ENCODE measurements around the gene DLX2. TPM values are rescaled to one million over a fixed set of nuclear protein-coding genes. Genes with fewer than 3 reads are reported as not detected.

The DLX2 gene
- total RNA-seq, 2 experiments from 2014 or later = not detected

DNA sequence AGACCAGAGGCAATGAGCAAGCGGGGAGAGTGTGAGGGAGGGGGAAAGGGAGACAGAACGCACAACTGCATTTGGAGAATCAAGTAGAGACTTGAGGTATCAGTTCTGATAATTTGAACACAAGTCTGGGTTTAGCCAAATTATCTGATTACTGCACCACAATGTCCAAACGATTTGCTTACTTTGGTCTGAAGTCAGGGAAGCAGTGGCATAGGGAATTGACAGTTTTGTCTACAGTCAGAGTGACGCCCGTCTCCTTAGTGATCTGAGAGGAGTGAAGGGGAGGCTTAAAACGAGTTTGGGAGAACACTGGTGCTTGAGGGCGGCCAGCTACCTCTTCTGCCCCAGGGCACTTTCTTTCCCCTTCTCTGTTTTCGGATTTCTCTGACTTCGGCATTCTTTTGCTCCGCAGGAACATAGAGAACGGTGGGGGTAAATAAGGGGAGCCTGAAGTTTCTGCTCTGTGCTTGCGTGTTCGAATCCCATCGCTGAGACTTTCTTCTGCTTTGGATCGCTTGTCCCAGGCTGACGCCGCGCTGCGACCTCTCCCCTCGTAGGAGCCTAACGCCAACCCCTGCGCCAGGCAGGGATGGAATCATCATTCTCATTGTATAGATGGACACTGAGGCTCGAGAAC lies 2.9 kb upstream of the DLX2 start:
- intact Hi-C loops (cut with DNase I, micrococcal nuclease) = loop anchor here (2.0 to 10.0 kb wide), 7 partner anchors 178 to 531 kb away; no protein-coding TSS in a partner anchor
- Mint-ChIP-seq H3K4me3 (peak overlapping the region; percentile 23), H3K27me3 (peaks cover 91% of the 10 kb centered on the region), H3K9me3 (no peaks in the 10 kb centered on the region), H3K27ac (no peak overlapping the region), H3K36me3 (ENCODE audit: low read depth) (no peaks in the 10 kb centered on the region), H3K4me1 (ENCODE audit: low read depth) (peaks cover 56% of the 10 kb centered on the region)
- H3K9me3 ChIP-seq (ENCODE audit: control insufficient read depth in 1 of 2, insufficient read depth in 1 of 2, low read length in 2 of 2) = peaks cover 0 to 67% of the 10 kb centered on the region in 2 experiments
- peaks cover 91 to 93% of the 10 kb centered on the region in 2 experiments for H3K27me3 ChIP-seq (ENCODE audit: control insufficient read depth in 1 of 2, insufficient read depth in 2 of 2, low read length in 2 of 2)
- no peak overlapping the region for H3K4me3 ChIP-seq (ENCODE audit: low read length)
- H3K27ac ChIP-seq (ENCODE audit: low read depth in 1 of 2, low read length in 2 of 2) = no peak overlapping the region
- ATAC-seq (ENCODE audit: poor library complexity) (no peak), DNase-seq (no peak)
- ChIA-PET POLR2A (interaction anchor here (0.6 to 1.6 kb wide), 2 partner anchors 18 to 405 kb away, joined by 3 to 4 read pairs; no protein-coding TSS in a partner anchor), CTCF (interaction anchor here (1.2 to 1.6 kb wide), 3 partner anchors 22 to 356 kb away, joined by 3 to 5 read pairs (median 4); no protein-coding TSS in a partner anchor)
- no peaks in the 10 kb centered on the region for H3K36me3 ChIP-seq (ENCODE audit: insufficient read depth, low read length)
- H3K4me1 ChIP-seq (ENCODE audit: insufficient read depth, low read length) = peaks cover 63% of the 10 kb centered on the region
- TF ChIP-seq, protein P1, sequence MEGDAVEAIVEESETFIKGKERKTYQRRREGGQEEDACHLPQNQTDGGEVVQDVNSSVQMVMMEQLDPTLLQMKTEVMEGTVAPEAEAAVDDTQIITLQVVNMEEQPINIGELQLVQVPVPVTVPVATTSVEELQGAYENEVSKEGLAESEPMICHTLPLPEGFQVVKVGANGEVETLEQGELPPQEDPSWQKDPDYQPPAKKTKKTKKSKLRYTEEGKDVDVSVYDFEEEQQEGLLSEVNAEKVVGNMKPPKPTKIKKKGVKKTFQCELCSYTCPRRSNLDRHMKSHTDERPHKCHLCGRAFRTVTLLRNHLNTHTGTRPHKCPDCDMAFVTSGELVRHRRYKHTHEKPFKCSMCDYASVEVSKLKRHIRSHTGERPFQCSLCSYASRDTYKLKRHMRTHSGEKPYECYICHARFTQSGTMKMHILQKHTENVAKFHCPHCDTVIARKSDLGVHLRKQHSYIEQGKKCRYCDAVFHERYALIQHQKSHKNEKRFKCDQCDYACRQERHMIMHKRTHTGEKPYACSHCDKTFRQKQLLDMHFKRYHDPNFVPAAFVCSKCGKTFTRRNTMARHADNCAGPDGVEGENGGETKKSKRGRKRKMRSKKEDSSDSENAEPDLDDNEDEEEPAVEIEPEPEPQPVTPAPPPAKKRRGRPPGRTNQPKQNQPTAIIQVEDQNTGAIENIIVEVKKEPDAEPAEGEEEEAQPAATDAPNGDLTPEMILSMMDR (IDR thresholded peaks at IDR 0.05) = no peak

DNA sequence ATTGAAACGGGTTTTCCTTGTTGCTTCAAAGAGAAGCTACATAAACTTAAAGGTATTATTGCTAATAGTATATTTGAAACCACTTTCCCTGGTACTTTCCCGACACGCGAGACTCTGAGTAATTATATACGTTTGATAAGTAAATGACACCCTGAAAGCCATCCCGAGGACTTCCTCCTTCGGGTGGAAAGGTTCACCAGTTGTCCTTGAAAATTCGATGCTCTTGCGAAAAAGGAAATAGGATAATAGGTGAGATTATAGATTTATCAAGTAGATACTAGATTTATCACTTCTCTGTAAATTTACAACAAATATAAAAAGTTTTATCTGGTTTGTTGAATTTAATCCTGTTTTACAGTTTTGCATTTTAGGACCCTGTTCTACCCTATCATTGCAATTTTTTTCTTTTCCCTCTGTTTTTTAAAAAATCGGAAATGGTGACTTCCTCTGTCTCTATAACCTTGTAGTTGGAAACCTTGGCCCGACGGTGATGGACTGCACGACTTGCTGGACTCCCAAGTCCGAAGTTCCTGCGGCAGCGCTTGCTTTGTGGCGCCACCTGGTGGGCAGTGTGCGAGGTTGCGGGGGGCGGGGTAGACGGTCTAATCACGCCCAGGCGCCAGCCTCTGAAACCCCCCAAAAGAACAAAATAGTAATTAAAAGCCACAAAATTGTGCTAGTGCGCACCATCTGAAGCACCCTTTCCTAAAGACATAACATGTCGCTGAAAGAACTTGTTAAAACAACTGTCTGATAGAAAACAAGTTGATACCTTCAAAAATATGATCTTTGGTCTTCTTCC lies 972 bp upstream of the DLX2 start:
- peaks cover 95 to 98% of the 10 kb centered on the region in 2 experiments for H3K27me3 ChIP-seq (ENCODE audit: control insufficient read depth in 1 of 2, insufficient read depth in 2 of 2, low read length in 2 of 2)
- TF ChIP-seq, protein P1 (IDR thresholded peaks at IDR 0.05) = peak; percentile 81
- H3K27ac Mint-ChIP-seq = peak overlapping the region; percentile 9
- H3K4me1 Mint-ChIP-seq (ENCODE audit: low read depth) = peaks cover 56% of the 10 kb centered on the region
- DNase-seq (peak in 12 of 14 experiments; percentile 37 to 84 (median 55)), ATAC-seq (ENCODE audit: poor library complexity) (peak; percentile 35)
- peaks cover 79% of the 10 kb centered on the region for H3K4me1 ChIP-seq (ENCODE audit: insufficient read depth, low read length)
- H3K36me3 ChIP-seq (ENCODE audit: insufficient read depth, low read length) = no peaks in the 10 kb centered on the region
- peaks cover 82% of the 10 kb centered on the region for H3K27me3 Mint-ChIP-seq
- no peak overlapping the region for H3K27ac ChIP-seq (ENCODE audit: low read depth in 1 of 2, low read length in 2 of 2)
- H3K9me3 Mint-ChIP-seq = no peaks in the 10 kb centered on the region
- peak overlapping the region; percentile 55 for H3K4me3 ChIP-seq (ENCODE audit: low read length)
- H3K36me3 Mint-ChIP-seq (ENCODE audit: low read depth) = no peaks in the 10 kb centered on the region
- intact Hi-C loops (cut with DNase I, micrococcal nuclease) = loop anchor here (1.0 to 10.0 kb wide), 5 partner anchors 17 to 529 kb away; no protein-coding TSS in a partner anchor
- H3K4me3 Mint-ChIP-seq = peak overlapping the region; percentile 82
- ChIA-PET CTCF (interaction anchor here (0.9 to 1.1 kb wide), 3 partner anchors 12 to 20 kb away, joined by 3 to 4 read pairs (median 4); no protein-coding TSS in a partner anchor), POLR2A (interaction anchor here (0.6 to 3.9 kb wide), 6 partner anchors 11 to 357 kb away, joined by 3 to 23 read pairs (median 3); partner anchors contain the start of gene HAT1)
- peaks cover 0 to 77% of the 10 kb centered on the region in 2 experiments for H3K9me3 ChIP-seq (ENCODE audit: control insufficient read depth in 1 of 2, insufficient read depth in 1 of 2, low read length in 2 of 2)

DNA sequence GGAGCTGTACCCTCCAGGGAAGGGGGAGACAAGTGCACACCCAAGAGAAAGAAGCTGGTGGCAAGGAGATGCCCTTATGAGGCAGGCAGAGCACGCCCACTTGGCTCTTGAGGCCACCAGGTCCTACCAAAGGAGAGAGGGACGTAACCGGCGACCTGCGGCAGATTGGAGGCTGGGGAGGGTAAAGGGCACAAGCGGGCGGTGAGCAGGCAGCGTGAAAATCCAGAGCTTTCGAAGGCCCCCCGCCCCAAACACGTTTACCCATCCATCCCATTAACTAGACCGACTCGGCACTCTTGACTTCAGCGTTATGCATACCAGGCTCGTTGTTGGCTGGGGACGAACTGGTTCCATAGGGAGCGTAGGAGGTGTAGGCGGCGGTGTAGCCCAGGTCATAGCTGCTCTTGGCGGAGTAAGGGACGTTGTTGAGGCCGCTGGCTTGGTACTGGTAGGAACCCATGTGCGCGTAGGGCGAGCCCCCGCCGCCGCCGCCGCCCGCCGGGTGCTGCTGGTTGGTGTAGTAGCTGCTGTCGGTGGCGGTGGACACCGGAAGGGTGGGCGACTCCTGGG lies 794 bp downstream of the DLX2 start:
- peaks cover 95 to 100% of the 10 kb centered on the region in 2 experiments for H3K27me3 ChIP-seq (ENCODE audit: control insufficient read depth in 1 of 2, insufficient read depth in 2 of 2, low read length in 2 of 2)
- H3K9me3 Mint-ChIP-seq = no peaks in the 10 kb centered on the region
- ChIA-PET CTCF (interaction anchor here (1.0 to 1.2 kb wide), 3 partner anchors 15 to 360 kb away, joined by 3 to 4 read pairs (median 3); no protein-coding TSS in a partner anchor), POLR2A (interaction anchor here (0.5 to 3.9 kb wide), 6 partner anchors 14 to 362 kb away, joined by 3 to 23 read pairs (median 3); partner anchors contain the start of gene SLC25A12)
- H3K27ac Mint-ChIP-seq = peak overlapping the region; percentile 66
- intact Hi-C loops (cut with DNase I, micrococcal nuclease) = loop anchor here (2.0 to 10.0 kb wide), 3 partner anchors 15 to 527 kb away; no protein-coding TSS in a partner anchor
- no peak overlapping the region for H3K27ac ChIP-seq (ENCODE audit: low read depth in 1 of 2, low read length in 2 of 2)
- H3K36me3 ChIP-seq (ENCODE audit: insufficient read depth, low read length) = no peaks in the 10 kb centered on the region
- H3K36me3 Mint-ChIP-seq (ENCODE audit: low read depth) = no peaks in the 10 kb centered on the region
- DNase-seq (peak in 5 of 14 experiments; percentile 31 to 58 (median 54)), ATAC-seq (ENCODE audit: poor library complexity) (peak; percentile 14)
- peaks cover 88% of the 10 kb centered on the region for H3K4me1 ChIP-seq (ENCODE audit: insufficient read depth, low read length)
- peak overlapping the region; percentile 55 for H3K4me3 ChIP-seq (ENCODE audit: low read length)
- H3K4me3 Mint-ChIP-seq = peak overlapping the region; percentile 84
- TF ChIP-seq, protein P1 (IDR thresholded peaks at IDR 0.05) = no peak
- H3K9me3 ChIP-seq (ENCODE audit: control insufficient read depth in 1 of 2, insufficient read depth in 1 of 2, low read length in 2 of 2) = peaks cover 0 to 71% of the 10 kb centered on the region in 2 experiments
- H3K27me3 Mint-ChIP-seq = peaks cover 79% of the 10 kb centered on the region
- H3K4me1 Mint-ChIP-seq (ENCODE audit: low read depth) = peaks cover 49% of the 10 kb centered on the region
